NOMO-1 treated with DMSO at 0.1 percent for 48 hours (cell line): ENCODE data around the gene ARFRP1.

Source experiments
- DNase-seq: peaks from one replicate; lab custom pipeline; 2025; ENCODE audit not compliant: unreplicated experiment; lab: John Stamatoyannopoulos, UW

ARFRP1 gene, protein sequence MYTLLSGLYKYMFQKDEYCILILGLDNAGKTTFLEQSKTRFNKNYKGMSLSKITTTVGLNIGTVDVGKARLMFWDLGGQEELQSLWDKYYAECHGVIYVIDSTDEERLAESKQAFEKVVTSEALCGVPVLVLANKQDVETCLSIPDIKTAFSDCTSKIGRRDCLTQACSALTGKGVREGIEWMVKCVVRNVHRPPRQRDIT

DNA sequence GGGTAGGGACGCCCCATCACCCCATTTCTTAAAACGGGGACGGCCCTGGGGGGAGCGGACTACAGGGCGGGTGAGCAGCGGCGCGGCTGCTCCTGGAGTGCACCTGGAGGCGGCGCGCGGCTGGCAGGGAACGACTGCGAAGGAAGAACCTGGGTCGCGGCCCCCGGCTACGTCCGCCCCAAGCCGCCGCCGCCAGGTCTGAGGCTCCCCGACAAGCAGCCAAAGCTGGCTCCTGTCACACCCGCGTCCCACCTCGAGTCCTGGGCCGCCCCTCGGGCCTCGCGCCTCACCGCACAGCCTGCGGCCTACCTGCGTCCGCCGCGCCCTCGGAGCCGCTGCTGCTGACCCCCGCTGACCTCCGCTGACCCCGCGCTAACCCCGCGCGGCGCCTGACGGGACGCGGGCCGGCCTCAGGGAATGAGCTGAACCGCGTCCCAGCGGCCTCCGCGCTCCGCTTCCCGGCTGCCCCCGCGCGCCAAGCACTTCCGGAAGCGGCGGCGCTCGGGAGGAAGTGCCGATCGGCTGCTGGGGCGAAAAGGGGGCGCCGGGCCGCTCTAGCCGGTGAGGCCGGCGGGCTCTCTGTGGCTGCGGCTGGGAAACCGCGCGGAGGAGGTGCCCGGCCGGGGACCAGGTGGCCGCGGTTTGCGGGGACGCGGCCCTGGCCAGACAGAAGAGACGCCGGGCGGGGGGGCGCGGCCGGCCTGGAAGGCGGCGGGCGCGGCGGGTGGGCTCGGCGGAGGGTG is at the start of gene ARFRP1, which contains the start of gene ZGPAT:
Gene ARFRP1 (minus strand): TSS at position 419 of the 743 bp plus-strand sequence. CDS start 885 bp downstream, outside the sequence.
Gene ZGPAT (plus strand): TSS at position 482 of the 743 bp plus-strand sequence. CDS start 542 bp downstream, outside the sequence.
- peak; percentile 85 for DNase-seq

DNA sequence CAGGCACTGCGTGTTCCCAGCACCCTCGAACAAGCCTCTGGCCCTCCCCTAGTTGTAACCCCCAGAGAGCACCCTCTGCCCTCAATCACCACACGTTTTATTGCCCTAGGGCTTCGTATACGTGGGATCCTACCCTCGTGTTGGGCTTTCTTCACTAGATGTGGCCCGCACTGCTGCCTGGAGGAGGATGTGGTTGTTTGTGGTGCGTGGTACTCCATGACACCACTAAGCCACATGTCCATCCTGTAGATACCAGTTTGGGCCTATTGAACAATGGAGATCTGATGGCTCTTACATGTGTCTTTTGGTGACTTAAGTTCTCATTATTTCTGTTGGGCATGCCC is 48.8 kb upstream of the ARFRP1 start:
- no peak for DNase-seq

GRCh38 chr20:63755933-63756647 is 48.3 kb upstream of the ARFRP1 start:
- DNase-seq: no peak

DNA sequence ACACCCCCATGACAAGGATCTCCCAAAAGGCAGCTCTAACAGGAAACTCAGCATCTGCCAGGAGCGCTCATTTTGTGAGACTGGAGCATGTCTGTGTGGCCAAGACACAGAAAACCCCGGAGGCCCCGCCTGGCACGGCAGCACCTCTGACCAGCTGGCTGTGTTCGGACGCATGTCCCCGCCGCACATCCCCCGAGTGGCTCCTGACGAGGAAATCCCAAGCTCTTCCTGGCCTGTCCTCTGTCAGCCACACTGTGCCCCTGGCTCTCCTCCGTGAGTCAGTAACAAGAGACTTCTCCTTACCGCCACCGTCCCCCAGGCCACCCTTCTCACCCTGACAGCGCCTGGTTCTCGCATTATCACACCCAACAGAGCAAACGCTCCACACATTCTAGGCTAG is 46.2 kb upstream of the ARFRP1 start:
- DNase-seq: no peak

DNA sequence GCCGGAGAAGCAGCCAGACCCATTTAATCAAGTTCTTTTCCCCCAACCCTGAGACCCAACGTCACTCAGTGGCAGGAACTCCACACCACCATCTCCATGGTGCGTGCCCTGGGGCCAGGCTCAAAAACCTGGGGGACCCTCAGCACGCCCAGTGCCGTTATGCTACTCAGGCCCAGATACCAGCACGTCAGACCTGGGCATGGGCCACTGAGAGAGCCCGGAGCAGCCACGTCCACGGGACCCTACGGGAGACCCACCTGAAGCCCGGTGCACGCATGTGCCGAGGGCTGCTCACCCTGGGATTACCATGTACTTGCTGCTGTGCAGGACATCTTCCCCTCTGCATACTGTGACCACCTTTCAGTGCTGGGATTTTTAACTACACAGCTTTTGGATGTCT is 45.6 kb upstream of the ARFRP1 start:
- DNase-seq: no peak

GRCh38 chr20:63752411-63753101 is 44.8 kb upstream of the ARFRP1 start:
- DNase-seq: no peak

GRCh38 chr20:63751471-63752271 is 43.9 kb upstream of the ARFRP1 start:
- DNase-seq: no peak

GRCh38 chr20:63750807-63751470 is 43.2 kb upstream of the ARFRP1 start:
- no peak for DNase-seq

- DNase-seq: no peak
Observed at GRCh38 chr20:63749597-63750508, 42.1 kb upstream of the ARFRP1 start.

GRCh38 chr20:63748934-63749270 is 41.1 kb upstream of the ARFRP1 start:
- no peak for DNase-seq

DNA sequence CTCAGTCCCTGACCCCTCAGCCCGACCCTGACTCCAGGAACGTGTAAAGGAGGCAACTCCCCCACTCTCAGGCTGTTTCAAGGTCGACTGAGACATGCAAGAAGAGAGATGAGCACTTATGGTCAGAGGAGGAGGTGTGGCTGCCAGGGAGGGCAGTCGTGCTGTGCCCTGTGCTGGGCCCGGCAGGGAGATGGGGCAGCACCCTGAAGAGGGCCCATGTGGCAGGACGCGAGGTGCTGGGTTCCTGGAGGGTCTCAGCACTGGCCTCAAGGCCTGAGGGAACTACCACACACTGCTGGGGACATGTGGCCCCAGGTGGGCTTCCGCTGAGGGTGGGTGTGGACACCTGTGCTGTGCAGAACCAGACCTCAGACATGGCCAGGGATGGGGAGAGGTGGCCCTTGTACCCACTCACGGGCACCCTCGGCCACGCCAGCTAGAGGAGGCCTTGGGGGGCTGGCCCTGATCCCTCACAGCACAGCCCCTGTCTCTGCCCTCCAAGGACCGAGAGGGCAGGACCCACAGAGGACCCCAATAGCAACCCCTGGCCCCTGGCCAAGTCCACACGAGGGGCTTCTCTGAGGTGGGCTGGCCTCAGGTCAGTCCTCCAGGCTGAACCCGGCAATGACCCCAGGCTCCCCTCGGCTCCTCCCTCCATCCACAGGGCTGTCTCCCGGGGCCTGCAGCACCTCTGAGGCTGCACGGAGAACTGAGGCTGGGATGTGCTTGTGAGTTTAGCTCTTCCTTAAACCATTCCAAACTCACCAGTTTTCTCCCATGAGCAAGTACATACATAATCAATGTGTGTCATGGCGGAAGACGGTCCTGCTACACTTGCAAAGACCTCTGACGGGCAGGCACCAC is 40.5 kb upstream of the ARFRP1 start:
- no peak for DNase-seq

GRCh38 chr20:63747622-63748069 is 39.9 kb upstream of the ARFRP1 start:
- no peak for DNase-seq

- no peak for DNase-seq
Observed at GRCh38 chr20:63746751-63747315, 39.1 kb upstream of the ARFRP1 start.

DNA sequence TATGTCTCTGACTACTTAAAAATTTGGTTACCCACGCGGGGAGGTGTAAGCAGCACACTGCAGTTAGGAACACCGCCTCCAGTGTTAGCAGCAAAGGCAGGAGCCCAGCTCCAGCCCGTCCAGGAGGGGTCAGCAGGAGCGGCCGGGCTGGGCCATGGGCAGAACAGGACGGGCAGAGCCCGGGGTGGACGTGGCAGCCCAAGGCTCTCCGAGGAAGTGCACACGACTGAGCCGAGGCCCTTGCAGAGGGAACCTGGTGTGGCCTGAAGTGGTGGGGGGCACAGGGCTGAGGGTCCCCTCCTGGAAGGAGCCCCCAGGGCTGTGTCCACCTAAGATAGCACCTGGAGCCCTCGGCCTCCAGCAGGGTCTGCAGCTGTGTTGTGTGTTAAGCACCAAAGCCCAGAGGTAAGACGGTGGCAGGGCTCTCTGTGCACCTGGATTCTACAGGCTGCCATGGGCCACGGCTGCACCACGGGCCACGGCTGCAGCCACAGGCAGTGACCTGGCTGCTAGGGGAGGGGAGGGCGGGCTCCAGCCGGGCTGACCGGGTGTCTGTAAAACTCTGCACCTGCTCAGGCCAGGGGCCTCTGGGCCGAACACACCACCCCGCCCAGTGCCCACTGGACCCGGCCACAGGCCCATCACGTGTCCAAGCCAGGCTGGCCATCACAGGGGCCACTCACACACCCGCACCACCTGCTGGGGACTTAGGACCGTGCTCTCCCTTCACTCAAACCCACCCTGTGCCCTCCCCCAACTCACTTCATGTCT is 38.4 kb upstream of the ARFRP1 start:
- no peak for DNase-seq

- DNase-seq: no peak
Observed at GRCh38 chr20:63745424-63745805, 37.6 kb upstream of the ARFRP1 start.

- DNase-seq: no peak
Observed at GRCh38 chr20:63744574-63745423, 37.0 kb upstream of the ARFRP1 start.
